Heart left ventricle (tissue), 16 donors: Measurements from ENCODE around the gene WDR70. TPM values are rescaled to one million over a fixed set of nuclear protein-coding genes. Genes with fewer than 3 reads are reported as not detected.
"Not testable (repeated sequence)": the region's sequence is repeated elsewhere in the genome, so short reads cannot be mapped to it uniquely, and the experiment has no call there.

Experiments
- ATAC-seq, 4 donors: fragments of 200-7000 bp; cut with Tn5 transposase; one replicate each; pipeline ENCODE4 v1.9.1; 2020 to 2022; ENCODE audit warnings: moderate library complexity in 4 of 4, mild to moderate bottlenecking in 3 of 4, moderate number of reproducible peaks in 1 of 4
- DNase-seq, 5 donors: peaks; one replicate each; pipeline ENCODE4 v3.0.0-alpha.2; 2020
- H3K27ac ChIP-seq, 12 donors: fragments of 200-600 bp; sonication (generic) in 4 of 12; one replicate each; pipeline versions ENCODE4 v1.5.0 to v1.8.0; 2016 to 2022; ENCODE audit warnings: mild to moderate bottlenecking in 2 of 12
- H3K27me3 ChIP-seq, 9 donors: fragments of 200-600 bp; sonication (generic) in 2 of 9; one replicate each; pipeline versions ENCODE4 v1.5.1 to v1.8.0; 2016 to 2022; ENCODE audit warnings: mild to moderate bottlenecking in 3 of 9
- H3K36me3 ChIP-seq, 9 donors: fragments of 200-600 bp; sonication (generic) in 2 of 9; one replicate each; pipeline versions ENCODE4 v1.5.0 to v1.8.0; 2018 to 2022; ENCODE audit warnings: mild to moderate bottlenecking in 2 of 9
- H3K4me1 ChIP-seq, 12 donors: fragments of 200-600 bp; sonication (generic) in 4 of 12; one replicate each; pipeline versions ENCODE4 v1.5.0 to v1.8.0; 2016 to 2022; ENCODE audit warnings: mild to moderate bottlenecking in 3 of 12
- H3K4me3 ChIP-seq, 12 donors: fragments of 200-600 bp; sonication (generic) in 4 of 12; one replicate each; pipeline versions ENCODE4 v1.5.0 to v1.8.0; 2017 to 2022; ENCODE audit warnings: mild to moderate bottlenecking in 9 of 12, moderate library complexity in 4 of 12
- H3K9me3 ChIP-seq, 12 donors: fragments of 200-600 bp; sonication (generic) in 4 of 12; one replicate each; pipeline versions ENCODE4 v1.5.0 to v1.8.0; 2016 to 2022; ENCODE audit warnings: mild to moderate bottlenecking in 1 of 12
- CTCF ChIP-seq, 12 donors: fragments of 200-600 bp; sonication (generic) in 4 of 12; IDR thresholded peaks; one replicate each; pipeline versions ENCODE4 v1.5.0 to v1.8.0; 2018 to 2022; ENCODE audit warnings: antibody characterized with exemption in 12 of 12, mild to moderate bottlenecking in 5 of 12
- POLR2A ChIP-seq, 2 donors: fragments of 450-650 bp; IDR thresholded peaks; one replicate each; pipeline ENCODE4 v1.6.1; 2017; ENCODE audit warnings: antibody characterized with exemption in 2 of 2, mild to moderate bottlenecking in 2 of 2, moderate library complexity in 2 of 2
- WGBS, 4 donors: extraction: QIAGEN DNeasy Blood & Tissue Kit in 2 of 4; methylation state at CpG; one replicate each; pipeline versions ENCODE4 v1.1.5 to v1.1.7; 2013 to 2018; 5-methylcytosine and 5-hydroxymethylcytosine counted together
- intact Hi-C, 10 donors: fragments of 100-400 bp; cut with DNase I; formaldehyde crosslinking; loops; one replicate each; pipeline versions ENCODE4 v1.11.1 to v1.14.2; 2022
- polyA plus RNA-seq, 2 donors: library from polyadenylated mRNA; stranded (reverse); fragments of 200-250 nt; gene quantifications; one replicate each; pipeline ENCODE4 v1.2.3, GENCODE V29; 2013
- total RNA-seq, 9 donors: library from RNA; depleted of rRNA in 2 of 9; stranded (reverse); fragments of >200 nt in 2 of 9; fragmentation: NEBNext Ultra II Directional in 3 of 9; extraction: Animal tissue kit (Norgen Biotek cat#: 25700) in 3 of 9; gene quantifications; one replicate each; pipeline versions ENCODE4 v1.1.0 to v1.2.4, GENCODE V29; 2016 to 2023
- donor health status: ischemic (EF 13 %, LVEDD 7.1; RV severe dilation, severe dysfunction).
- donor health status: healthy with polysubstance abuse.
- donor health status: DM: no; HTN: yes; CAD: no.
- donor health status: DM: no; HTN: no; CAD: no.
- donor health status: ischemic (EF 25% LVEDD 6.9; RV normal size, moderate dysfunction).
- donor health status: ischemic (EF 25% LVEDD 5.7; RV mildly dilated, moderate dysfunction).
- donor health status: healthy.
- donor health status: DM: yes; HTN: yes; CAD: no.
- donor health status: ischemic (EF 35%, LVEDD 5.7; RV mildly dilated, moderate dysfunction).
- donor health status: nonischemic (EF 11% LVEDD 7.7; RV severe dilation, severe dysfunction).
- donor health status: DM: yes; HTN: yes; CAD: no.
- donor health status: PGD.
- donor health status: ischemic (EF 29% LVEDD 5.4; RV normal size, mild dysfunction).
- donor health status: nonischemic (EF 23%, LVEDD 6.1; RV moderate dilation, normal function).

The WDR70 gene
- total and polyA plus RNA-seq, 11 donors, result 6.0 to 31.3 (median 13.6) TPM

GRCh38 chr5:37437711-37438110 lies 58.6 kb downstream of the WDR70 start:
- peaks cover 0 to 35% (median 10%) of the 10 kb centered on the region in 9 donors for H3K36me3 ChIP-seq
- intact Hi-C loops, result no loop called here

GRCh38 chr5:37445783-37446182 lies 66.7 kb downstream of the WDR70 start:
- 86 to 97% (median 94%) methylated on average over 3 of the region's 3 CpGs for WGBS, 4 donors
- H3K4me3 ChIP-seq, H3K9me3 ChIP-seq, intact Hi-C loops, H3K27ac ChIP-seq, ATAC-seq, DNase-seq, H3K27me3 ChIP-seq, H3K4me1 ChIP-seq: not testable (repeated sequence)
- H3K36me3 ChIP-seq, result peaks cover 0 to 42% (median 20%) of the 10 kb centered on the region in 9 donors

More at GRCh38 chr5:37437711-37438110, 58.6 kb downstream of the WDR70 start:
- Histone ChIP-seq H3K27me3 (no peaks in the 10 kb centered on the region), H3K27ac (no peak overlapping the region), H3K4me3 (no peak overlapping the region), H3K9me3 (no peaks in the 10 kb centered on the region), H3K4me1 (peaks cover 0 to 3% (median 0%) of the 10 kb centered on the region in 12 donors)
- no peak for ATAC-seq
- WGBS, 4 donors, result 82 to 86% (median 84%) methylated on average over 2 of the region's 2 CpGs
- TF ChIP-seq CTCF (IDR thresholded peaks at IDR 0.05) (no peak), POLR2A (IDR thresholded peaks at IDR 0.05) (no peak)
- DNase-seq, result no peak

- Histone ChIP-seq H3K27me3 (no peaks in the 10 kb centered on the region), H3K27ac (no peak overlapping the region), H3K4me1 (no peaks in the 10 kb centered on the region), H3K9me3 (peaks cover 0 to 17% (median 0%) of the 10 kb centered on the region in 12 donors), H3K4me3 (no peak overlapping the region), H3K36me3 (peaks cover 0 to 43% (median 15%) of the 10 kb centered on the region in 9 donors)
- no peak for TF ChIP-seq CTCF (IDR thresholded peaks at IDR 0.05)
- TF ChIP-seq POLR2A (IDR thresholded peaks at IDR 0.05), result no peak
- intact Hi-C loops, result no loop called here
- ATAC-seq (no peak), DNase-seq (no peak)
- WGBS, 4 donors, result 97 to 98% (median 97%) methylated on average over 6 of the region's 6 CpGs
These were observed 69.8 kb downstream of the WDR70 start for GRCh38 chr5:37448941-37449340.

- H3K27me3 ChIP-seq, DNase-seq, ATAC-seq, H3K4me3 ChIP-seq, intact Hi-C loops, H3K27ac ChIP-seq, H3K4me1 ChIP-seq: not testable (repeated sequence)
- peaks cover 0 to 20% (median 0%) of the 10 kb centered on the region in 9 donors for H3K36me3 ChIP-seq
- peaks cover 0 to 16% (median 0%) of the 10 kb centered on the region in 12 donors for H3K9me3 ChIP-seq
- 97 to 99% (median 98%) methylated on average over 3 of the region's 3 CpGs for WGBS, 4 donors
These were observed 72.9 kb downstream of the WDR70 start for GRCh38 chr5:37451991-37452390.

- H3K27me3 ChIP-seq, H3K4me3 ChIP-seq, H3K4me1 ChIP-seq, H3K27ac ChIP-seq, ATAC-seq, intact Hi-C loops, DNase-seq: not testable (repeated sequence)
- 96 to 98% (median 97%) methylated on average over 6 to 7 of the region's 7 CpGs for WGBS, 4 donors
- Histone ChIP-seq H3K36me3 (peaks cover 0 to 20% (median 0%) of the 10 kb centered on the region in 9 donors), H3K9me3 (peaks cover 0 to 11% (median 0%) of the 10 kb centered on the region in 12 donors)
These were observed 74.1 kb downstream of the WDR70 start for GRCh38 chr5:37453252-37453651.

- ATAC-seq, intact Hi-C loops, DNase-seq, H3K27ac ChIP-seq, H3K27me3 ChIP-seq, H3K4me3 ChIP-seq, H3K4me1 ChIP-seq: not testable (repeated sequence)
- Histone ChIP-seq H3K36me3 (peaks cover 0 to 14% (median 0%) of the 10 kb centered on the region in 9 donors), H3K9me3 (peaks cover 0 to 11% (median 0%) of the 10 kb centered on the region in 12 donors)
- WGBS, 4 donors, result 91 to 98% (median 95%) methylated on average over 1 of the region's 1 CpG
These were observed 75.4 kb downstream of the WDR70 start for GRCh38 chr5:37454402-37455055.

GRCh38 chr5:37463191-37464051 lies 84.3 kb downstream of the WDR70 start:
- ATAC-seq, H3K4me1 ChIP-seq, H3K27ac ChIP-seq, H3K36me3 ChIP-seq, DNase-seq, H3K27me3 ChIP-seq, H3K4me3 ChIP-seq, H3K9me3 ChIP-seq, intact Hi-C loops: not testable (repeated sequence)
- WGBS, 4 donors, result 89 to 94% (median 93%) methylated on average over 7 of the region's 7 CpGs

- H3K36me3 ChIP-seq, H3K9me3 ChIP-seq, DNase-seq, ATAC-seq, H3K4me1 ChIP-seq, intact Hi-C loops, H3K27me3 ChIP-seq, H3K4me3 ChIP-seq, H3K27ac ChIP-seq: not testable (repeated sequence)
- WGBS, 4 donors, result 57 to 65% (median 62%) methylated on average over 2 of the region's 2 CpGs
These were observed 85.5 kb downstream of the WDR70 start for GRCh38 chr5:37464581-37464980.
